Endothelial cell of umbilical vein (primary cell): ENCODE measurements around the gene TAF5L. TPM values are rescaled to one million over a fixed set of nuclear protein-coding genes. Genes with fewer than 3 reads are reported as not detected.

Experiments used
- BruUV-seq: library from RNA; stranded (reverse); fragments of 400-500 nt; replicated peaks from 2 replicates; lab custom pipeline; 2021; lab: Mats Ljungman, UMichigan
- CTCF ChIA-PET: fragments of 300-600, 350-600 bp; sonication (Branson Sonifier 250); formaldehyde crosslinking; loops from one replicate; lab custom pipeline; 2021; ENCODE audit warnings: antibody characterized with exemption, inconsistent platforms; lab: Charles Lee
- POLR2A ChIA-PET: fragments of 300-600, 350-600 bp; sonication (Branson Sonifier 250); formaldehyde crosslinking; loops from one replicate; lab custom pipeline; 2021; ENCODE audit warnings: antibody characterized with exemption, inconsistent platforms; lab: Charles Lee
- DNase-seq: peaks from one replicate; pipeline ENCODE4 v3.0.0-alpha.2; 2011; ENCODE audit warnings: low read depth, low spot score
- FAIRE-seq: peaks from 2 replicates; lab custom pipeline; 2011; peaks lifted over from hg19 to GRCh38; lab: Jason Lieb, UNC
- H2AFZ ChIP-seq: 2 replicates; pipeline ENCODE4 v1.6.0; 2012; ENCODE audit warnings: low read depth, low read length, control low read depth, inconsistent platforms
- H3K27ac ChIP-seq: 2 replicates; pipeline ENCODE4 v1.5.1; 2011; ENCODE audit warnings: low read depth, mild to moderate bottlenecking, control low read depth, low read length, moderate library complexity; ENCODE audit not compliant: insufficient read depth
- H3K27me3 ChIP-seq, 2 experiments: 2 replicates each; pipeline versions ENCODE4 v1.6.0 to v1.6.1; 2011; ENCODE audit warnings: low read length in 2 of 2, mixed read lengths in 1 of 2; ENCODE audit not compliant: control insufficient read depth in 2 of 2, insufficient read depth in 2 of 2
- H3K36me3 ChIP-seq, 2 experiments: 2 replicates in 1 of 2; 3 replicates in 1 of 2; pipeline ENCODE4 v1.5.1; 2011; ENCODE audit warnings: low read length in 2 of 2, mild to moderate bottlenecking in 1 of 2, moderate library complexity in 1 of 2; ENCODE audit not compliant: control insufficient read depth in 2 of 2, insufficient read depth in 2 of 2; ENCODE audit errors: extremely low read depth in 1 of 2
- H3K4me1 ChIP-seq: 3 replicates; pipeline ENCODE4 v1.5.1; 2011; ENCODE audit warnings: mild to moderate bottlenecking, low read length; ENCODE audit not compliant: control insufficient read depth, insufficient read depth; ENCODE audit errors: extremely low read depth
- H3K4me2 ChIP-seq: 2 replicates; pipeline ENCODE4 v1.6.1; 2011; ENCODE audit warnings: low read length, control low read depth, mixed read lengths; ENCODE audit not compliant: insufficient read depth
- H3K4me3 ChIP-seq, 3 experiments: fragments of 200-600 bp in 1 of 3; sonication (generic), shearing (Covaris generic) in 1 of 3; replicated peaks in 1 of 3; 2 replicates each; pipeline ENCODE4 v1.5.1; 2011 to 2016; ENCODE audit warnings: control low read depth in 3 of 3, low read length in 3 of 3, mild to moderate bottlenecking in 2 of 3, inconsistent platforms in 1 of 3, low read depth in 1 of 3, moderate library complexity in 1 of 3; ENCODE audit not compliant: insufficient read depth in 1 of 3
- H3K79me2 ChIP-seq: 2 replicates; pipeline ENCODE4 v1.6.0; 2012; ENCODE audit warnings: low read length, inconsistent platforms; ENCODE audit not compliant: control insufficient read depth, insufficient read depth
- H3K9ac ChIP-seq: replicated peaks from 2 replicates; pipeline ENCODE3; 2011; ENCODE audit warnings: low read length, control low read depth; ENCODE audit not compliant: insufficient read depth; ENCODE audit errors: extremely low read depth
- H3K9me1 ChIP-seq: replicated peaks from 3 replicates; pipeline ENCODE4 v1.6.0; 2011; ENCODE audit warnings: mild to moderate bottlenecking, low read length; ENCODE audit not compliant: control insufficient read depth, insufficient read depth; ENCODE audit errors: extremely low read depth
- H3K9me3 ChIP-seq: replicated peaks from 2 replicates; pipeline ENCODE4 v1.5.1; 2012; ENCODE audit warnings: low read length, inconsistent platforms; ENCODE audit not compliant: control insufficient read depth, insufficient read depth
- H4K20me1 ChIP-seq: replicated peaks from 2 replicates; pipeline ENCODE3; 2011; ENCODE audit warnings: mild to moderate bottlenecking, low read length; ENCODE audit not compliant: control insufficient read depth, insufficient read depth; ENCODE audit errors: extremely low read depth
- CTCF ChIP-seq, 2 donors: IDR thresholded peaks; 1 replicate in 1 of 2; 2 replicates in 1 of 2; pipeline ENCODE4 v1.5.1; 2011; ENCODE audit warnings: low read length in 2 of 2, mild to moderate bottlenecking in 2 of 2, moderate library complexity in 2 of 2, control low read depth in 1 of 2, inconsistent platforms in 1 of 2, low read depth in 1 of 2; ENCODE audit not compliant: insufficient read depth in 1 of 2; ENCODE audit errors: extremely low read depth in 1 of 2
- EZH2 ChIP-seq: IDR thresholded peaks from 2 replicates; pipeline ENCODE4 v1.6.1; 2012; ENCODE audit warnings: borderline replicate concordance, low read depth, mild to moderate bottlenecking, moderate library complexity, low read length, inconsistent platforms; ENCODE audit not compliant: severe bottlenecking
- FOS ChIP-seq: IDR thresholded peaks from 2 replicates; pipeline ENCODE4 v1.6.1; 2011; ENCODE audit warnings: mild to moderate bottlenecking, low read length, moderate library complexity, borderline replicate concordance; ENCODE audit not compliant: insufficient read depth
- GATA2 ChIP-seq: IDR thresholded peaks from 2 replicates; pipeline ENCODE4 v1.7.0; 2011; ENCODE audit warnings: low read depth, mild to moderate bottlenecking, moderate library complexity, mixed read lengths, low read length; ENCODE audit not compliant: insufficient read length, insufficient read depth
- JUN ChIP-seq: IDR thresholded peaks from 2 replicates; pipeline ENCODE4 v1.6.1; 2011; ENCODE audit warnings: borderline replicate concordance, low read depth; ENCODE audit not compliant: insufficient read length, insufficient read depth
- MAX ChIP-seq: IDR thresholded peaks from 2 replicates; pipeline ENCODE4 v1.6.1; 2011; ENCODE audit not compliant: insufficient read depth, insufficient read length
- MYC ChIP-seq: IDR thresholded peaks from one replicate; pipeline ENCODE4 v1.6.1; 2011; ENCODE audit warnings: mild to moderate bottlenecking, low read depth, low read length
- POLR2A ChIP-seq: IDR thresholded peaks from 2 replicates; pipeline ENCODE4 v1.6.1; 2012; ENCODE audit warnings: low read depth, mild to moderate bottlenecking, control low read depth, low read length
- POLR2AphosphoS5 ChIP-seq: IDR thresholded peaks from 2 replicates; pipeline ENCODE4 v1.6.1; 2012; ENCODE audit warnings: low read depth, mild to moderate bottlenecking, control low read depth, low read length, moderate library complexity; ENCODE audit not compliant: insufficient read depth
- dilution Hi-C: fragments of 300-500 bp; cut with MboI; formaldehyde crosslinking; loops from one replicate; pipeline ENCODE4 v1.15.0; 2019; ENCODE audit warnings: low sequenced_read_pairs; ENCODE audit not compliant: extremely low pct_ligation_motif_present
- intact Hi-C: fragments of 100-400 bp; cut with micrococcal nuclease; formaldehyde crosslinking; loops from one replicate; pipeline ENCODE4 v1.10.0; 2022
- polyA plus RNA-seq, 4 experiments: library from polyadenylated mRNA; depleted of rRNA in 3 of 4; stranded (reverse) in 3 of 4; unstranded in 1 of 4; fragments of >200 nt; gene quantifications; 2 replicates each; pipeline versions ENCODE4 v1.2.1 to v1.2.3, GENCODE V29; 2011 to 2012; ENCODE audit warnings: missing spikeins in 1 of 4
- total RNA-seq: library from RNA; stranded (reverse); gene quantifications from 2 replicates; pipeline ENCODE4 v1.2.3, GENCODE V29; 2021

Gene TAF5L
- total and polyA plus RNA-seq, 2 donors (not counting 3 experiments of a cell fraction or from before 2014, with no cell fraction given), result 21.1 to 24.8 TPM

- Histone ChIP-seq H3K9me1 (no peaks in the 10 kb centered on the region), H3K27ac (no peak overlapping the region), H3K27me3 (no peaks in the 10 kb centered on the region), H3K9ac (no peak overlapping the region), H3K36me3 (no peaks in the 10 kb centered on the region), H3K79me2 (no peaks in the 10 kb centered on the region), H3K4me3 (no peak overlapping the region), H4K20me1 (no peaks in the 10 kb centered on the region), H3K4me1 (peaks cover 4% of the 10 kb centered on the region), H2AFZ (no peak overlapping the region), H3K4me2 (no peak overlapping the region), H3K9me3 (no peaks in the 10 kb centered on the region)
- no peak for DNase-seq
- FAIRE-seq, result no peak
- ChIA-PET CTCF (interaction anchor here (0.5 kb wide), 1 partner anchor 751 kb away, joined by 3 read pairs; no protein-coding TSS in a partner anchor), POLR2A (no interaction called here)
- TF ChIP-seq POLR2AphosphoS5, result no peak
- no peak for TF ChIP-seq JUN
- TF ChIP-seq EZH2, result no peak
- TF ChIP-seq POLR2A, result no peak
- no peak for TF ChIP-seq MAX
- no peak for TF ChIP-seq FOS
- TF ChIP-seq CTCF (IDR thresholded peaks at IDR 0.05; ENCODE audit: extremely low read depth in 1 of 2, insufficient read depth in 1 of 2, low read depth in 1 of 2, low read length in 2 of 2), result no peak
- no peak for TF ChIP-seq MYC
- TF ChIP-seq GATA2, result no peak
- intact Hi-C loops (no loop called here), dilution Hi-C loops (no loop called here)
- BruUV-seq, result no TSS peak
Measured at GRCh38 chr1:229563241-229563640, 62.7 kb downstream of the TAF5L start.
